Non-pigmented ciliary epithelial cell (primary cell): ENCODE measurements around the gene SOX5.

Experiments
- DNase-seq: peaks from one replicate; pipeline ENCODE4 v3.0.0-alpha.2; 2010; ENCODE audit warnings: low read depth

SOX5 gene

GRCh38 chr12:23949348-23950209, at the start of gene SOX5:
TSS of gene SOX5 (minus strand) at chr12:23949670. CDS start at chr12:23949601, 69 bp downstream.
- no peak for DNase-seq

- no peak for DNase-seq
Observed at GRCh38 chr12:23987046-23987445, 37.6 kb upstream of the SOX5 start.

- DNase-seq = no peak
Observed at GRCh38 chr12:23980826-23981225, 31.4 kb upstream of the SOX5 start.

- DNase-seq = no peak
Observed at GRCh38 chr12:23964812-23965211, 15.3 kb upstream of the SOX5 start.

GRCh38 chr12:23959826-23960225, 10.4 kb upstream of the SOX5 start:
- no peak for DNase-seq

- DNase-seq = no peak
Observed at GRCh38 chr12:23954332-23954731, 4.9 kb upstream of the SOX5 start.

- DNase-seq = no peak
Observed at GRCh38 chr12:23952071-23952470, 2.6 kb upstream of the SOX5 start.

- DNase-seq = no peak
Observed at GRCh38 chr12:23950775-23951451, 1.4 kb upstream of the SOX5 start.

- no peak for DNase-seq
Observed at GRCh38 chr12:23950210-23950774, 822 bp upstream of the SOX5 start.

- no peak for DNase-seq
Observed at GRCh38 chr12:23948291-23948690, 1.2 kb downstream of the SOX5 start.

GRCh38 chr12:23947395-23947794, 2.1 kb downstream of the SOX5 start:
- no peak for DNase-seq

GRCh38 chr12:23945249-23945648, 4.2 kb downstream of the SOX5 start:
- DNase-seq = no peak

- DNase-seq = no peak
Observed at GRCh38 chr12:23944067-23944466, 5.4 kb downstream of the SOX5 start.

GRCh38 chr12:23942841-23943240, 6.6 kb downstream of the SOX5 start:
- no peak for DNase-seq

GRCh38 chr12:23941780-23942179, 7.7 kb downstream of the SOX5 start:
- DNase-seq = no peak

GRCh38 chr12:23938422-23938821, 11.0 kb downstream of the SOX5 start:
- no peak for DNase-seq

GRCh38 chr12:23931176-23931575, 18.3 kb downstream of the SOX5 start:
- no peak for DNase-seq

- no peak for DNase-seq
Observed at GRCh38 chr12:23930599-23930998, 18.9 kb downstream of the SOX5 start.

GRCh38 chr12:23929906-23930305, 19.6 kb downstream of the SOX5 start:
- DNase-seq = no peak

GRCh38 chr12:23927907-23928306, 21.6 kb downstream of the SOX5 start:
- DNase-seq = no peak

- DNase-seq = no peak
Observed at GRCh38 chr12:23921099-23921856, 28.2 kb downstream of the SOX5 start.

GRCh38 chr12:23911574-23911973, 37.9 kb downstream of the SOX5 start:
- DNase-seq = no peak
